A549 (cell line): ENCODE measurements around the gene ATP9A.

Experiments used
- ESRRA ChIP-seq: fragments of 150-350 bp; IDR thresholded peaks from 2 replicates; pipeline ENCODE4 v1.6.1; 2014; ENCODE audit warnings: mild to moderate bottlenecking, low read length, borderline replicate concordance
- MAFK ChIP-seq: fragments of 450-650 bp; IDR thresholded peaks from 2 replicates; pipeline ENCODE4 v1.6.1; 2014; ENCODE audit not compliant: partially characterized antibody
- POLR2A ChIP-seq: IDR thresholded peaks from 2 replicates; pipeline ENCODE4 v1.6.1; 2012; ENCODE audit warnings: mild to moderate bottlenecking, low read length
- TF ChIP-seq, protein P1 (sequence below): fragments of >200 bp; sonication (Bioruptor Twin); formaldehyde crosslinking; IDR thresholded peaks from 3 replicates; pipeline ENCODE4 v1.5.1; 2016

GRCh38 chr20:51750037-51750769 lies 18.0 kb downstream of the ATP9A start:
- TF ChIP-seq MAFK (peak; percentile 79), POLR2A (no peak), ESRRA (no peak)
- TF ChIP-seq, protein P1, sequence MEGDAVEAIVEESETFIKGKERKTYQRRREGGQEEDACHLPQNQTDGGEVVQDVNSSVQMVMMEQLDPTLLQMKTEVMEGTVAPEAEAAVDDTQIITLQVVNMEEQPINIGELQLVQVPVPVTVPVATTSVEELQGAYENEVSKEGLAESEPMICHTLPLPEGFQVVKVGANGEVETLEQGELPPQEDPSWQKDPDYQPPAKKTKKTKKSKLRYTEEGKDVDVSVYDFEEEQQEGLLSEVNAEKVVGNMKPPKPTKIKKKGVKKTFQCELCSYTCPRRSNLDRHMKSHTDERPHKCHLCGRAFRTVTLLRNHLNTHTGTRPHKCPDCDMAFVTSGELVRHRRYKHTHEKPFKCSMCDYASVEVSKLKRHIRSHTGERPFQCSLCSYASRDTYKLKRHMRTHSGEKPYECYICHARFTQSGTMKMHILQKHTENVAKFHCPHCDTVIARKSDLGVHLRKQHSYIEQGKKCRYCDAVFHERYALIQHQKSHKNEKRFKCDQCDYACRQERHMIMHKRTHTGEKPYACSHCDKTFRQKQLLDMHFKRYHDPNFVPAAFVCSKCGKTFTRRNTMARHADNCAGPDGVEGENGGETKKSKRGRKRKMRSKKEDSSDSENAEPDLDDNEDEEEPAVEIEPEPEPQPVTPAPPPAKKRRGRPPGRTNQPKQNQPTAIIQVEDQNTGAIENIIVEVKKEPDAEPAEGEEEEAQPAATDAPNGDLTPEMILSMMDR = no peak
